Peyer's patch (tissue), 4 donors: ENCODE results near the gene LCN2.
"Not testable (repeated sequence)": the region's sequence is repeated elsewhere in the genome, so short reads cannot be mapped to it uniquely, and the experiment has no call there.

Source experiments
- CTCF ChIP-seq, 6 experiments: fragments of 450-650 bp in 4 of 6; fragments of 200-600 bp in 2 of 6; sonication (generic) in 1 of 6; IDR thresholded peaks; one replicate each; pipeline ENCODE4 v1.5.1; 2017 to 2019; ENCODE audit warnings: antibody characterized with exemption in 6 of 6, mild to moderate bottlenecking in 3 of 6, moderate library complexity in 1 of 6
- POLR2A ChIP-seq, 2 donors: fragments of 450-650 bp; IDR thresholded peaks; one replicate each; pipeline ENCODE4 v1.5.1; 2017; ENCODE audit warnings: antibody characterized with exemption in 2 of 2, mild to moderate bottlenecking in 2 of 2, moderate library complexity in 2 of 2

- not testable (repeated sequence) for TF ChIP-seq CTCF, POLR2A (IDR thresholded peaks at IDR 0.05)
These were observed 13.7 kb upstream of the LCN2 start for GRCh38 chr9:128135561-128135960.
